A673 (cell line): ENCODE results near the gene KNDC1. TPM values are rescaled to one million over a fixed set of nuclear protein-coding genes. Genes with fewer than 3 reads are reported as not detected.

Experiments used
- BruUV-seq: library from RNA; stranded (reverse); fragments of 400-500 nt; replicated peaks from 2 replicates; lab custom pipeline; 2021; lab: Mats Ljungman, UMichigan
- CTCF ChIA-PET: fragments of 300-600 bp; sonication (Branson Sonifier 250); formaldehyde crosslinking; loops from one replicate; lab custom pipeline; 2022; ENCODE audit warnings: antibody characterized with exemption; lab: Charles Lee
- POLR2A ChIA-PET: fragments of 300-600 bp; sonication (Branson Sonifier 250); formaldehyde crosslinking; loops from one replicate; lab custom pipeline; 2022; ENCODE audit warnings: antibody characterized with exemption; ENCODE audit not compliant: low non-redundant PET; lab: Charles Lee
- DNase-seq: peaks from one replicate; pipeline ENCODE4 v3.0.0-alpha.2; 2015; ENCODE audit warnings: low spot score
- H3K27ac ChIP-seq: fragments of 200-600 bp; sonication (generic); 2 replicates; pipeline ENCODE4 v1.5.1; 2016; ENCODE audit warnings: mixed run types, low read depth, mild to moderate bottlenecking, mixed read lengths, antibody characterized with exemption, low read length; ENCODE audit not compliant: poor library complexity, severe bottlenecking
- H3K27me3 ChIP-seq: fragments of 200-600 bp; sonication (generic); replicated peaks from 2 replicates; pipeline ENCODE4 v1.6.1; 2017; ENCODE audit warnings: mixed run types, low read depth, mild to moderate bottlenecking, mixed read lengths, antibody characterized with exemption, low read length; ENCODE audit not compliant: insufficient read depth, poor library complexity
- H3K36me3 ChIP-seq: fragments of 200-600 bp; sonication (generic); 2 replicates; pipeline ENCODE4 v1.6.1; 2016; ENCODE audit warnings: mixed run types, mild to moderate bottlenecking, mixed read lengths, antibody characterized with exemption, low read length; ENCODE audit not compliant: insufficient read depth, poor library complexity, severe bottlenecking
- H3K4me1 ChIP-seq: fragments of 200-600 bp; sonication (generic); 2 replicates; pipeline ENCODE4 v1.6.1; 2017; ENCODE audit warnings: mixed run types, mild to moderate bottlenecking, mixed read lengths, antibody characterized with exemption, low read length; ENCODE audit not compliant: insufficient read depth, poor library complexity, severe bottlenecking
- H3K4me3 ChIP-seq: fragments of 200-600 bp; sonication (generic); 2 replicates; pipeline ENCODE4 v1.5.1; 2016; ENCODE audit warnings: low read depth, mixed run types, mild to moderate bottlenecking, mixed read lengths, low read length; ENCODE audit not compliant: poor library complexity, severe bottlenecking
- H3K9me3 ChIP-seq: fragments of 200-600 bp; sonication (generic); 2 replicates; pipeline ENCODE4 v1.6.1; 2016; ENCODE audit warnings: mixed run types, low read depth, mild to moderate bottlenecking, mixed read lengths, antibody characterized with exemption, low read length; ENCODE audit not compliant: poor library complexity, severe bottlenecking
- CTCF ChIP-seq: fragments of 300-800, 200-600 bp; sonication (generic); conservative IDR thresholded peaks from 2 replicates; pipeline ENCODE4 v1.5.1; 2017; ENCODE audit warnings: low read depth, mild to moderate bottlenecking, antibody characterized with exemption, low read length, moderate library complexity, mixed read lengths
- EZH2 ChIP-seq: fragments of 200-600 bp; sonication (generic); IDR thresholded peaks from 2 replicates; pipeline ENCODE4 v1.6.1; 2017; ENCODE audit warnings: borderline replicate concordance, low read depth, mild to moderate bottlenecking, mixed read lengths, antibody characterized with exemption, low read length; ENCODE audit not compliant: poor library complexity, severe bottlenecking
- intact Hi-C: fragments of 100-400 bp; cut with micrococcal nuclease; formaldehyde crosslinking; loops from one replicate; pipeline ENCODE4 v1.10.0; 2022; ENCODE audit not compliant: unreplicated experiment
- total RNA-seq: library from RNA; stranded (reverse); gene quantifications from 2 replicates; pipeline ENCODE4 v1.2.3, GENCODE V29; 2021

KNDC1 gene
- total RNA-seq, 1 experiment from 2014 or later, result not detected

- Histone ChIP-seq H3K27ac (no peak overlapping the region), H3K4me1 (no peaks in the 10 kb centered on the region), H3K9me3 (no peaks in the 10 kb centered on the region), H3K4me3 (no peak overlapping the region), H3K27me3 (peaks cover 30% of the 10 kb centered on the region), H3K36me3 (no peaks in the 10 kb centered on the region)
- DNase-seq, result no peak
- TF ChIP-seq CTCF, result no peak
- no peak for TF ChIP-seq EZH2
- POLR2A ChIA-PET, result no interaction called here
- no TSS peak for BruUV-seq
- CTCF ChIA-PET, result no interaction called here
- intact Hi-C loops, result no loop called here
These were observed 83.6 kb downstream of the KNDC1 start for GRCh38 chr10:133243593-133243992.

GRCh38 chr10:133245439-133246235 lies 85.6 kb downstream of the KNDC1 start:
- CTCF ChIA-PET, result no interaction called here
- H3K4me3 ChIP-seq, result no peak overlapping the region
- intact Hi-C loops, result no loop called here
- TF ChIP-seq CTCF (no peak), EZH2 (no peak)
- no TSS peak for BruUV-seq
- no peak overlapping the region for H3K27ac ChIP-seq
- H3K9me3 ChIP-seq, result no peaks in the 10 kb centered on the region
- POLR2A ChIA-PET, result interaction anchor here (0.7 kb wide), 1 partner anchor 516 kb away, joined by 3 read pairs; no protein-coding TSS in a partner anchor
- H3K36me3 ChIP-seq, result no peaks in the 10 kb centered on the region
- H3K27me3 ChIP-seq, result peaks cover 19% of the 10 kb centered on the region
- DNase-seq, result no peak
- no peaks in the 10 kb centered on the region for H3K4me1 ChIP-seq

- POLR2A ChIA-PET, result no interaction called here
- H3K27me3 ChIP-seq, result peaks cover 13% of the 10 kb centered on the region
- no TSS peak for BruUV-seq
- intact Hi-C loops, result no loop called here
- H3K27ac ChIP-seq, result no peak overlapping the region
- TF ChIP-seq CTCF, result no peak
- no peak for TF ChIP-seq EZH2
- H3K9me3 ChIP-seq, result no peaks in the 10 kb centered on the region
- CTCF ChIA-PET, result no interaction called here
- H3K4me3 ChIP-seq, result no peak overlapping the region
- H3K4me1 ChIP-seq, result no peaks in the 10 kb centered on the region
- DNase-seq, result no peak
- no peaks in the 10 kb centered on the region for H3K36me3 ChIP-seq
These were observed 86.2 kb downstream of the KNDC1 start for GRCh38 chr10:133246236-133246626.
